GM12892 (cell line): ENCODE data around the gene RPL19.

Experiments used
- POLR2A ChIP-seq: IDR thresholded peaks from 2 replicates; pipeline ENCODE4 v1.6.1; 2011; ENCODE audit warnings: low read depth, low read length, control low read depth
- POLR2AphosphoS5 ChIP-seq: IDR thresholded peaks from 2 replicates; pipeline ENCODE4 v1.6.1; 2011; ENCODE audit warnings: low read depth, low read length, control low read depth
- TAF1 ChIP-seq: IDR thresholded peaks from 2 replicates; pipeline ENCODE4 v1.6.1; 2011; ENCODE audit warnings: low read depth, mild to moderate bottlenecking, control low read depth, low read length, borderline replicate concordance

DNA sequence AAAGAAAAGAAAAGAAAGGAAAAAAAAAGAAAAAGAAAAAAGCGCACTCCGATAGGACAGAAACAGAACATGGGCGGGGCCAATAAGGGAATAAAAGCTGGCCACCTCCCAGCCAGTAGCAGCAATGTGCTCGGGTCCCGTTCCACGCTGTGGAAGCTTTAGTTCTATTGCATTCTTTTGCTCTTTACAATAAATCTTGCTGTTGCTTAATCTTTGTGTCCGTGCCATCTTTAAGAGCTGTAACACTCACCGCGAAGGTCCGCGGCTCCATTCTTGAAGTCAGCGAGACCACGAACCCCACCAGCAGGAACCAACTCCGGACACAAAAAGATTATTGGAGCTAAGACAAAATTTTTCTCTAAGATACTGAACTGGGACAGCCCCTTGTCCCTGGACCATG, 31.0 kb upstream of the RPL19 start:
- TF ChIP-seq POLR2A (no peak), POLR2AphosphoS5 (no peak), TAF1 (no peak)
